Epithelial cell of esophagus (primary cell): ENCODE data around the gene PAQR6.

Source experiments
- DNase-seq: peaks from one replicate; pipeline ENCODE4 v3.0.0; 2010; ENCODE audit warnings: low read depth
- H3K4me3 ChIP-seq: 2 replicates; pipeline ENCODE4 v1.5.1; 2011; ENCODE audit warnings: mild to moderate bottlenecking, low read length, control low read depth
- CTCF ChIP-seq: IDR thresholded peaks from 2 replicates; pipeline ENCODE4 v1.5.1; 2011; ENCODE audit warnings: low read depth, mild to moderate bottlenecking, low read length, control low read depth, inconsistent platforms; ENCODE audit not compliant: insufficient read depth; ENCODE audit errors: missing control alignments

The PAQR6 gene

DNA sequence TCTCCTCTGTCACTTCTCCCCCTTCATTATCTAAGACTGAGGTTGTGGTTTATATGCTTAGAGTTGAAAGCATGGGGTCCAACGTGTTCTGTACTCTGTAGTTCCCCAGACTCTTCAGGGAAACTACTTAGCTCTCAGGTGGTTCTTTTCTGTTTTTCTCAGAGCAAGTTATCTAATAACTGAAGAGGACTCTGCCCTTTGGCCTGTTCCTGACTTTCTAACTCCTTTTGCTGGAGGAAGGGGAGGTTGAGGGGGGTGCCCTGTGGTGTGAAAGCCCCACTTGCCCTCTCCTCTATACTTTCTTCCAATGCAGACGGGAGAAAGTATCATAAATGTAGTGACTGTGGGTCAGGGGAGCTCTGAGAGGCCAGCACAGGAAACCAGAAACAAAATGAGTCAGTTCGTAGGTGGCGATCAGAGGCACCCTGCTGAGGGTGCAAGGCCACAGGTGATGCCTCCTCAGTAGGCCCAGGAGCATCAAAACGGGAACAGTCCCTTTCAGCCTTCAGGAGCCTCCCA lies 49.0 kb downstream of the PAQR6 start:
- DNase-seq, result no peak
- no peak overlapping the region for H3K4me3 ChIP-seq
- no peak for TF ChIP-seq CTCF

- TF ChIP-seq CTCF, result no peak
- no peak overlapping the region for H3K4me3 ChIP-seq
- DNase-seq, result no peak
Measured at GRCh38 chr1:156196445-156196844, 51.4 kb downstream of the PAQR6 start.

DNA sequence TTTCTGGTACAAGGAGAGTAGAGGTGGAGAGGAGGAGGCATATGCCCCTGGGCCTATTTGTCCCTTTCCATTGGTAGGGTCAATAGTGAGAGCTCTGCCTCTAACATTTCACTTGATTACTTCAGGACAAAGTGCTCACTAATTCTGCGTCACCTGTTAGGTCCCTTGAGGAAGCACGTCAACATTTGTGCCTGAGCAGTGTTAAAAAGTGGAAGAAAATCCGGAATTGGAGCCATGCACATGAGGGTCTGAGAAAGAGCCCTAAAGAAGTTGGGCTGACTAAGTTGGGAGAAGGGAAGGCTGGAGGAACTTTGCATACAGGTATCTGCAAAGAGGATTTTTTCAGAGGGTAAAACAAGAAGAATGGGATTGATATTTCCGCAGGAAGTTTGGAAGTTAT lies 52.0 kb downstream of the PAQR6 start:
- no peak for DNase-seq
- no peak overlapping the region for H3K4me3 ChIP-seq
- no peak for TF ChIP-seq CTCF

DNA sequence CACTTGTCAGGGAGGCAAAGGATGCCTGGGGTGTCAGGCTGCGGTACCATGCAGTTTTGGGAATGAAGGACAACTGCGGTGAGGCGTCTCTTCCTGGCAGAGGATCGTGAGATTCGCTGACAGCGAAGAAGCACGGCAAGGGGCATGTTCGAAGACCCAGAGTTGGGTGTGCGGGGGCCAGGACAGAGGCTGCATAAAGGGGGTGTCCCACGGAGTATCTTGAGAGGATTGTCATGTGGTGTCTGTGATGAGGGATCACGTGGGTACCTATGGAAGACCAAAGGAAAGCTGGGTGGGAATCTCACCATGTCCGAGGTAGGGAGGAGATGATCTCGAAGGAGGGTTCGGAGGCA lies 53.6 kb downstream of the PAQR6 start:
- peak overlapping the region; percentile 99 for H3K4me3 ChIP-seq
- no peak for TF ChIP-seq CTCF
- DNase-seq, result peak; percentile 10

GRCh38 chr1:156193488-156194299 lies 54.2 kb downstream of the PAQR6 start, which contains the start of gene SLC25A44:
SLC25A44 (plus strand) TSS chr1:156194104; CDS start chr1:156199848, 5,744 bp downstream.
- peak; percentile 63 for TF ChIP-seq CTCF
- H3K4me3 ChIP-seq, result peak within 1 kb of the TSS; percentile 99
- DNase-seq, result peak; percentile 100
